ENCODE results near the gene NOP53. TPM values are rescaled to one million over a fixed set of nuclear protein-coding genes. Genes with fewer than 3 reads are reported as not detected.
"Not testable (repeated sequence)": the region's sequence is repeated elsewhere in the genome, so short reads cannot be mapped to it uniquely, and the experiment has no call there.

The NOP53 gene
- total RNA-seq, 2 experiments from 2014 or later: 212 to 296 TPM

- H3K4me1 ChIP-seq (ENCODE audit: insufficient read depth, low read length, poor library complexity, severe bottlenecking): no peaks in the 10 kb centered on the region
- no peak for DNase-seq (ENCODE audit: low spot score)
- H4K20me1 ChIP-seq (ENCODE audit: insufficient read depth, low read length): no peaks in the 10 kb centered on the region
- H3K4me3 ChIP-seq (ENCODE audit: low read depth, low read length, poor library complexity, severe bottlenecking): no peak overlapping the region
- no peak overlapping the region for H3K4me2 ChIP-seq (ENCODE audit: low read length)
- H3K9me2 ChIP-seq (ENCODE audit: insufficient read depth, low read length): no peaks in the 10 kb centered on the region
- POLR2A ChIA-PET: interaction anchor here (0.6 kb wide), 2 partner anchors 13 to 18 kb away, joined by 3 to 6 read pairs; no protein-coding TSS in a partner anchor
- TF ChIP-seq CTCF (conservative IDR thresholded peaks at IDR 0.05; ENCODE audit: low read length): no peak
- TF ChIP-seq EZH2phosphoT487 (IDR thresholded peaks at IDR 0.05; ENCODE audit: borderline replicate concordance, low read depth, low read length): no peak
- H3K9me3 ChIP-seq (ENCODE audit: low read length): no peaks in the 10 kb centered on the region
- no peaks in the 10 kb centered on the region for H3K79me2 ChIP-seq (ENCODE audit: insufficient read depth, low read depth, low read length)
- H3K27ac ChIP-seq (ENCODE audit: low read depth, low read length, poor library complexity, severe bottlenecking): no peak overlapping the region
- CTCF ChIA-PET (ENCODE audit: unreplicated experiment): no interaction called here
- peaks cover 28% of the 10 kb centered on the region for H3K36me3 ChIP-seq (ENCODE audit: insufficient read depth, low read length)
- intact Hi-C loops (cut with micrococcal nuclease; ENCODE audit: unreplicated experiment): no loop called here
- H2AFZ ChIP-seq (ENCODE audit: low read length): no peak overlapping the region
- no TSS peak for BruUV-seq (replicated peaks)
These were observed 16.2 kb downstream of the NOP53 start for GRCh38 chr19:47761566-47761965.

- Histone ChIP-seq H3K4me1 (ENCODE audit: insufficient read depth, low read length, poor library complexity, severe bottlenecking) (no peaks in the 10 kb centered on the region), H3K4me2 (ENCODE audit: low read length) (no peak overlapping the region), H4K20me1 (ENCODE audit: insufficient read depth, low read length) (no peaks in the 10 kb centered on the region), H3K79me2 (ENCODE audit: insufficient read depth, low read depth, low read length) (no peaks in the 10 kb centered on the region), H3K9me3 (ENCODE audit: low read length) (no peaks in the 10 kb centered on the region), H3K9me2 (ENCODE audit: insufficient read depth, low read length) (no peaks in the 10 kb centered on the region), H2AFZ (ENCODE audit: low read length) (no peak overlapping the region), H3K36me3 (ENCODE audit: insufficient read depth, low read length) (peaks cover 22% of the 10 kb centered on the region), H3K27ac (ENCODE audit: low read depth, low read length, poor library complexity, severe bottlenecking) (no peak overlapping the region), H3K4me3 (ENCODE audit: low read depth, low read length, poor library complexity, severe bottlenecking) (no peak overlapping the region)
- no peak for TF ChIP-seq EZH2phosphoT487 (IDR thresholded peaks at IDR 0.05; ENCODE audit: borderline replicate concordance, low read depth, low read length)
- no peak for TF ChIP-seq CTCF (conservative IDR thresholded peaks at IDR 0.05; ENCODE audit: low read length)
- ChIA-PET POLR2A (interaction anchor here (0.6 kb wide), 1 partner anchor 12 kb away, joined by 6 read pairs; no protein-coding TSS in a partner anchor), CTCF (ENCODE audit: unreplicated experiment) (no interaction called here)
- no peak for DNase-seq (ENCODE audit: low spot score)
- intact Hi-C loops (cut with micrococcal nuclease; ENCODE audit: unreplicated experiment): no loop called here
- BruUV-seq (replicated peaks): no TSS peak
These were observed 16.8 kb downstream of the NOP53 start for GRCh38 chr19:47762151-47762550.

- Histone ChIP-seq H3K79me2 (ENCODE audit: insufficient read depth, low read depth, low read length) (no peaks in the 10 kb centered on the region), H3K4me2 (ENCODE audit: low read length) (no peak overlapping the region), H2AFZ (ENCODE audit: low read length) (no peak overlapping the region), H3K36me3 (ENCODE audit: insufficient read depth, low read length) (peaks cover 16% of the 10 kb centered on the region), H3K4me3 (ENCODE audit: low read depth, low read length, poor library complexity, severe bottlenecking) (no peak overlapping the region), H3K9me2 (ENCODE audit: insufficient read depth, low read length) (no peaks in the 10 kb centered on the region), H3K4me1 (ENCODE audit: insufficient read depth, low read length, poor library complexity, severe bottlenecking) (no peaks in the 10 kb centered on the region), H4K20me1 (ENCODE audit: insufficient read depth, low read length) (no peaks in the 10 kb centered on the region), H3K9me3 (ENCODE audit: low read length) (no peaks in the 10 kb centered on the region), H3K27ac (ENCODE audit: low read depth, low read length, poor library complexity, severe bottlenecking) (no peak overlapping the region)
- ChIA-PET CTCF (ENCODE audit: unreplicated experiment) (no interaction called here), POLR2A (no interaction called here)
- no TSS peak for BruUV-seq (replicated peaks)
- DNase-seq (ENCODE audit: low spot score): no peak
- no peak for TF ChIP-seq CTCF (conservative IDR thresholded peaks at IDR 0.05; ENCODE audit: low read length)
- TF ChIP-seq EZH2phosphoT487 (IDR thresholded peaks at IDR 0.05; ENCODE audit: borderline replicate concordance, low read depth, low read length): no peak
- intact Hi-C loops (cut with micrococcal nuclease; ENCODE audit: unreplicated experiment): no loop called here
These were observed 17.4 kb downstream of the NOP53 start for GRCh38 chr19:47762615-47763308.

- H3K4me1 ChIP-seq (ENCODE audit: insufficient read depth, low read length, poor library complexity, severe bottlenecking); H4K20me1 ChIP-seq (ENCODE audit: insufficient read depth, low read length); CTCF ChIA-PET (ENCODE audit: unreplicated experiment); H3K79me2 ChIP-seq (ENCODE audit: insufficient read depth, low read depth, low read length); intact Hi-C loops (cut with micrococcal nuclease; ENCODE audit: unreplicated experiment); H3K27ac ChIP-seq (ENCODE audit: low read depth, low read length, poor library complexity, severe bottlenecking); BruUV-seq (replicated peaks); H3K36me3 ChIP-seq (ENCODE audit: insufficient read depth, low read length); DNase-seq (ENCODE audit: low spot score); H2AFZ ChIP-seq (ENCODE audit: low read length); H3K9me2 ChIP-seq (ENCODE audit: insufficient read depth, low read length); H3K9me3 ChIP-seq (ENCODE audit: low read length); H3K4me3 ChIP-seq (ENCODE audit: low read depth, low read length, poor library complexity, severe bottlenecking); POLR2A ChIA-PET; H3K4me2 ChIP-seq (ENCODE audit: low read length): not testable (repeated sequence)
These were observed 19.4 kb downstream of the NOP53 start for GRCh38 chr19:47764705-47765104.

Data from OCI-LY7 (cell line).